Measurements from ENCODE around the gene LYPD8.

DNA sequence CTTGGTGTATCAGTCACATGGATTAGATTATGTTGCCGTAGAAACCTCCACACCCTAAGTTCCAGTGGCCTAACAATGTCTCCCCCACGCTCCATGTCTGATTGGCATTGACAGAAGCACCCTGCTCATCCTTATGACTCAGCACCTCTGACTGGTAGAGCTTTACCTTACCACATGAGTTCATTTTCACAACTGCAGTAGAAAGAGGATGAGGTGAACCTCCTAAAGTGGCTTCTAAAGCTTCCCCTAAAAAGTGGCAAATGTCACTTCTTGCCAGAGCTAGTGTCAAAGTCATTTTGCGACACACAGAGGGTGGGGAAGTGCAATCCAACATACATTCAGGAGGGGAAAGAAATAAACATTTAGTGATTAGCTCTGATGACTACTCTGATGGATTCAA lies 30.6 kb upstream of the LYPD8 start:
- no peak for TF ChIP-seq EZH2 (IDR thresholded peaks at IDR 0.05)
- TF ChIP-seq, protein P1, sequence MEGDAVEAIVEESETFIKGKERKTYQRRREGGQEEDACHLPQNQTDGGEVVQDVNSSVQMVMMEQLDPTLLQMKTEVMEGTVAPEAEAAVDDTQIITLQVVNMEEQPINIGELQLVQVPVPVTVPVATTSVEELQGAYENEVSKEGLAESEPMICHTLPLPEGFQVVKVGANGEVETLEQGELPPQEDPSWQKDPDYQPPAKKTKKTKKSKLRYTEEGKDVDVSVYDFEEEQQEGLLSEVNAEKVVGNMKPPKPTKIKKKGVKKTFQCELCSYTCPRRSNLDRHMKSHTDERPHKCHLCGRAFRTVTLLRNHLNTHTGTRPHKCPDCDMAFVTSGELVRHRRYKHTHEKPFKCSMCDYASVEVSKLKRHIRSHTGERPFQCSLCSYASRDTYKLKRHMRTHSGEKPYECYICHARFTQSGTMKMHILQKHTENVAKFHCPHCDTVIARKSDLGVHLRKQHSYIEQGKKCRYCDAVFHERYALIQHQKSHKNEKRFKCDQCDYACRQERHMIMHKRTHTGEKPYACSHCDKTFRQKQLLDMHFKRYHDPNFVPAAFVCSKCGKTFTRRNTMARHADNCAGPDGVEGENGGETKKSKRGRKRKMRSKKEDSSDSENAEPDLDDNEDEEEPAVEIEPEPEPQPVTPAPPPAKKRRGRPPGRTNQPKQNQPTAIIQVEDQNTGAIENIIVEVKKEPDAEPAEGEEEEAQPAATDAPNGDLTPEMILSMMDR (IDR thresholded peaks at IDR 0.05): no peak

All from neural progenitor cell (in vitro differentiated cells).